Keratinocyte (primary cell): ENCODE data around the gene ESRP2. TPM values are rescaled to one million over a fixed set of nuclear protein-coding genes. Genes with fewer than 3 reads are reported as not detected.

ENCODE experiments used
- DNase-seq: peaks from one replicate; pipeline ENCODE4 v3.0.0-alpha.2; 2011; ENCODE audit warnings: low read depth, missing footprints, low spot score
- FAIRE-seq: peaks from 2 replicates; lab custom pipeline; 2011; peaks lifted over from hg19 to GRCh38; lab: Jason Lieb, UNC
- H2AFZ ChIP-seq: 2 replicates; pipeline ENCODE4 v1.6.0; 2012; ENCODE audit warnings: low read length, control low read depth, inconsistent platforms; ENCODE audit not compliant: control insufficient read depth
- H3K27ac ChIP-seq: 2 replicates; pipeline ENCODE4 v1.5.1; 2011; ENCODE audit warnings: low read length; ENCODE audit not compliant: control insufficient read depth, insufficient read depth
- H3K27me3 ChIP-seq: 3 replicates; pipeline ENCODE4 v1.6.0; 2011; ENCODE audit warnings: low read length; ENCODE audit not compliant: control insufficient read depth, insufficient read depth; ENCODE audit errors: extremely low read depth
- H3K36me3 ChIP-seq, 2 experiments: 2 replicates in 1 of 2; 3 replicates in 1 of 2; pipeline ENCODE4 v1.5.1; 2011; ENCODE audit warnings: low read length in 2 of 2, mild to moderate bottlenecking in 1 of 2; ENCODE audit not compliant: control insufficient read depth in 2 of 2, insufficient read depth in 2 of 2; ENCODE audit errors: extremely low read depth in 1 of 2
- H3K4me1 ChIP-seq: 3 replicates; pipeline ENCODE4 v1.5.1; 2011; ENCODE audit warnings: low read length; ENCODE audit not compliant: control insufficient read depth, insufficient read depth; ENCODE audit errors: extremely low read depth
- H3K4me2 ChIP-seq: 3 replicates; pipeline ENCODE4 v1.6.0; 2011; ENCODE audit warnings: low read depth, low read length; ENCODE audit not compliant: control insufficient read depth, insufficient read depth; ENCODE audit errors: extremely low read depth
- H3K4me3 ChIP-seq, 3 experiments: fragments of 200-600 bp in 1 of 3; sonication (generic) in 1 of 3; 2 replicates in 2 of 3; 3 replicates in 1 of 3; pipeline ENCODE4 v1.5.1; 2011 to 2016; ENCODE audit warnings: low read length in 3 of 3, mild to moderate bottlenecking in 3 of 3, control low read depth in 2 of 3, inconsistent platforms in 1 of 3, low read depth in 1 of 3, mixed read lengths in 1 of 3, mixed run types in 1 of 3, moderate library complexity in 1 of 3; ENCODE audit not compliant: control insufficient read depth in 2 of 3, insufficient read depth in 2 of 3; ENCODE audit errors: extremely low read depth in 1 of 3
- H3K79me2 ChIP-seq: 2 replicates; pipeline ENCODE4 v1.6.0; 2012; ENCODE audit warnings: low read length; ENCODE audit not compliant: control insufficient read depth, insufficient read depth
- H3K9ac ChIP-seq: 3 replicates; pipeline ENCODE4 v1.6.0; 2011; ENCODE audit warnings: low read length; ENCODE audit not compliant: control insufficient read depth, insufficient read depth; ENCODE audit errors: extremely low read depth
- H3K9me1 ChIP-seq: 3 replicates; pipeline ENCODE4 v1.6.0; 2011; ENCODE audit warnings: low read length; ENCODE audit not compliant: control insufficient read depth, insufficient read depth; ENCODE audit errors: extremely low read depth
- H3K9me3 ChIP-seq: 2 replicates; pipeline ENCODE4 v1.5.1; 2012; ENCODE audit warnings: low read depth, low read length; ENCODE audit not compliant: control insufficient read depth
- H4K20me1 ChIP-seq: 3 replicates; pipeline ENCODE4 v1.6.0; 2011; ENCODE audit warnings: low read length; ENCODE audit not compliant: control insufficient read depth, insufficient read depth; ENCODE audit errors: extremely low read depth
- CTCF ChIP-seq, 3 experiments: IDR thresholded peaks in 1 of 3; conservative IDR thresholded peaks in 1 of 3; optimal IDR thresholded peaks in 1 of 3; 2 replicates in 2 of 3; 3 replicates in 1 of 3; pipeline versions ENCODE3 to v1.5.1; 2011; ENCODE audit warnings: low read length in 3 of 3, mild to moderate bottlenecking in 3 of 3, moderate library complexity in 2 of 3, control low read depth in 1 of 3, inconsistent platforms in 1 of 3; ENCODE audit not compliant: insufficient read depth in 2 of 3; ENCODE audit errors: extremely low read depth in 1 of 3
- EZH2 ChIP-seq: IDR thresholded peaks from one replicate; pipeline ENCODE4 v1.6.1; 2012; ENCODE audit warnings: inconsistent platforms, mild to moderate bottlenecking, low read length, moderate library complexity
- dilution Hi-C: fragments of 300-500 bp; cut with MboI; formaldehyde crosslinking; loops from one replicate; pipeline ENCODE4 v1.7.0; 2020; ENCODE audit warnings: low sequenced_read_pairs; ENCODE audit not compliant: extremely low pct_ligation_motif_present
- polyA plus RNA-seq, 5 experiments: library from polyadenylated mRNA; depleted of rRNA in 3 of 5; stranded (reverse) in 3 of 5; stranded (forward) in 1 of 5; unstranded in 1 of 5; fragments of >200 nt; gene quantifications; 1 replicate in 1 of 5; 2 replicates in 3 of 5; 3 replicates in 1 of 5; pipeline versions ENCODE4 v1.2.1 to v1.2.3, GENCODE V29; 2011 to 2012; ENCODE audit warnings: missing spikeins in 2 of 5, low read depth in 1 of 5, low replicate concordance in 1 of 5

Gene ESRP2
- polyA plus RNA-seq, 1 donor (not counting 4 experiments of a cell fraction or from before 2014, with no cell fraction given), result 39.2 TPM

- no peak overlapping the region for H3K4me2 ChIP-seq
- H3K4me3 ChIP-seq, result no peak overlapping the region
- peaks cover 3 to 7% of the 10 kb centered on the region in 2 experiments for H3K36me3 ChIP-seq
- TF ChIP-seq EZH2 (no peak), CTCF (optimal IDR thresholded peaks at IDR 0.05 in 1 of 3, IDR thresholded peaks at IDR 0.05 in 1 of 3, conservative IDR thresholded peaks at IDR 0.05 in 1 of 3; ENCODE audit: extremely low read depth in 1 of 3, insufficient read depth in 2 of 3, low read length in 3 of 3) (no peak)
- H3K27ac ChIP-seq, result no peak overlapping the region
- H3K9me1 ChIP-seq, result no peaks in the 10 kb centered on the region
- H2AFZ ChIP-seq, result no peak overlapping the region
- no peaks in the 10 kb centered on the region for H3K4me1 ChIP-seq
- no peak for FAIRE-seq
- no peaks in the 10 kb centered on the region for H3K79me2 ChIP-seq
- dilution Hi-C loops, result no loop called here
- H3K9me3 ChIP-seq, result no peaks in the 10 kb centered on the region
- H4K20me1 ChIP-seq, result no peaks in the 10 kb centered on the region
- DNase-seq, result no peak
- H3K9ac ChIP-seq, result no peak overlapping the region
- no peaks in the 10 kb centered on the region for H3K27me3 ChIP-seq
Observed at GRCh38 chr16:68194251-68194650, 41.7 kb downstream of the ESRP2 start.

GRCh38 chr16:68190736-68191510 lies 45.0 kb downstream of the ESRP2 start:
- no peak for FAIRE-seq
- dilution Hi-C loops, result no loop called here
- H3K36me3 ChIP-seq, result peaks cover 3 to 7% of the 10 kb centered on the region in 2 experiments
- no peaks in the 10 kb centered on the region for H3K9me3 ChIP-seq
- no peaks in the 10 kb centered on the region for H3K79me2 ChIP-seq
- no peak overlapping the region for H3K27ac ChIP-seq
- no peak for TF ChIP-seq EZH2
- TF ChIP-seq CTCF (optimal IDR thresholded peaks at IDR 0.05 in 1 of 3, IDR thresholded peaks at IDR 0.05 in 1 of 3, conservative IDR thresholded peaks at IDR 0.05 in 1 of 3; ENCODE audit: extremely low read depth in 1 of 3, insufficient read depth in 2 of 3, low read length in 3 of 3), result no peak
- H4K20me1 ChIP-seq, result no peaks in the 10 kb centered on the region
- H2AFZ ChIP-seq, result no peak overlapping the region
- H3K4me2 ChIP-seq, result no peak overlapping the region
- no peaks in the 10 kb centered on the region for H3K9me1 ChIP-seq
- no peak overlapping the region for H3K4me3 ChIP-seq
- no peaks in the 10 kb centered on the region for H3K4me1 ChIP-seq
- H3K9ac ChIP-seq, result no peak overlapping the region
- DNase-seq, result no peak
- no peaks in the 10 kb centered on the region for H3K27me3 ChIP-seq
